ENCODE results near the gene VMAC.

Gene VMAC

DNA sequence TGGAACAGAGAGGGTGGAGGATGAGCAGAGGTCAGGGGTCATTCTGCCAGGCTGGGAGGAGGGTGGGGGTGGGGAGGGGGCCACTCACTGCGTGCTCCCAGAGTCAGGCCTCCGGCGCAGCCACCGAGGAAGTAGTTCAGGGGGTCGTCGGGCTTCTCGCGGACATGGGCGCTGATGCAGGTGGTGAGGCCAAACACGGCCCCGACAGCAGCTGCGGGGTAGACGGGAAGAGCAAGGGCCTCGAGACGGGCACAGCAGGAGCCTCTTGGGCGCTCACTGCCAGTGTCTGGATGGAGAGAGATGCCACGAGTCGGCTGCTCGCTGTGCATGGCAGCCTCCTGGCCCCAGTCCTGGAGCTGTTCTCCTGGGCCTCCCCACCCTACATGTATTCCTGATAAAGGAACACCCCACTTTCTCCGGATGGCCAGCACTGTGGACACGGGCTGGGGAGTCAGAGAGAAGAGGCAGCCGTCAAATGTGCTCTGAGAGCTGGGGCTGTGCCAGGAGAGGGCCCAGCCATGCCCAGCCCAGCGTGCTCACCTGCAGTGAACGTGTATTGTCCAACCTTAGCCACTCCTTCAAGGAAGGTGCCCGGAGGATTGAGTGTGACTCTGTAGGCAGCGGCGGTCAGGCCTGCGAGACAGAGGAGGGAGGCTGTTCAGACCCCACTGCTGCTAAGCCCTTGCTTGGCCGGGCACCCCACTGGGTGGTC, 8.2 kb upstream of the VMAC start:
- Histone ChIP-seq H3K4me3 (ENCODE audit: low read depth, low read length) (no peak overlapping the region), H3K27ac (ENCODE audit: low read depth, low read length) (no peak overlapping the region), H3K9ac (ENCODE audit: low read depth, low read length) (no peak overlapping the region), H3K9me3 (ENCODE audit: control insufficient read depth, insufficient read depth, low read length) (no peaks in the 10 kb centered on the region), H3K27me3 (ENCODE audit: control insufficient read depth, insufficient read depth, low read length) (no peaks in the 10 kb centered on the region; the same call in 1 of the 2 replicates), H3K4me1 (ENCODE audit: control insufficient read depth, insufficient read depth, low read length) (no peaks in the 10 kb centered on the region; the same call in 1 of the 2 replicates), H3K36me3 (ENCODE audit: control insufficient read depth, insufficient read depth, low read length) (peaks cover 25% of the 10 kb centered on the region)

DNA sequence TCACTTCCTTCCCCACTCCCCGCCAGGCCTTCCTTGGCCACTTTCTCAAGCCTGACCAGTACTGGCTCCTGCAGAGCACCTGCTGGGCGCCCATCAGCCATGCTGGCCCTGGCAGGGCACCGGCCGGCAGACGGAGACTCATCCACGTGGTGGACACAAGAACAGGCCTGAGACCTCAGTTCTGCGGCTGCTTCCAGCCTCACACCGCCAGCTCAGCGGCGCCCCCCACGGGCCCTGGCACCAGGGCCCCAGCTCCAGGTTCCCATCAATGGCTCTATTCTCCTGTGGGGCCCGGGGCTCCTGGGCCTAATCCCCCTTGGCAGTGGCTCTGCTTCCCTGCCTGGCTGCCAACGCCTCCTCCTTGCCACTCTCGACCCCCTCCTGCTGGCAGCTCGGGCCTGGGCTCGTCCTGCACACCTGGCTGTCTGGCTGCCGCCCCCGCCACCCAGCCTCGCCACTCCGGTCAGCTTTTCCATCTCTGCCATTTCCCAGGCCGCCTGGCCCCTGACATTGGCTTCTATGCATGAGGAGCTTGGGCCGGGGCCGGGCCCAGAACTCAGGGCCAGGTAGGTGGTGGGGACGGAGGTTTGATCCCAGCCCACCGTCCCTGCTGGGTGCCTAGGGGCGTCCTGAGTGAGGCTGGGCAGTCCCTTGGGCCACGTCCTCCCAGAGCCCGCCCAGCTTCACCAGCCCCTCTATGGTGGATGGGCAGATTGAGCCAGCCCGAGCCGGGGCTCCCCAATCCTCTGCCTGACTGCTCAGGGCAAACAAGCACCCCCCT, 7.3 kb upstream of the VMAC start:
- Histone ChIP-seq H3K9ac (ENCODE audit: low read depth, low read length) (no peak overlapping the region), H3K27me3 (ENCODE audit: control insufficient read depth, insufficient read depth, low read length) (no peaks in the 10 kb centered on the region), H3K4me1 (ENCODE audit: control insufficient read depth, insufficient read depth, low read length) (no peaks in the 10 kb centered on the region; the same call in 1 of the 2 replicates), H3K27ac (ENCODE audit: low read depth, low read length) (no peak overlapping the region), H3K36me3 (ENCODE audit: control insufficient read depth, insufficient read depth, low read length) (peaks cover 25% of the 10 kb centered on the region), H3K4me3 (ENCODE audit: low read depth, low read length) (no peak overlapping the region), H3K9me3 (ENCODE audit: control insufficient read depth, insufficient read depth, low read length) (no peaks in the 10 kb centered on the region)

DNA sequence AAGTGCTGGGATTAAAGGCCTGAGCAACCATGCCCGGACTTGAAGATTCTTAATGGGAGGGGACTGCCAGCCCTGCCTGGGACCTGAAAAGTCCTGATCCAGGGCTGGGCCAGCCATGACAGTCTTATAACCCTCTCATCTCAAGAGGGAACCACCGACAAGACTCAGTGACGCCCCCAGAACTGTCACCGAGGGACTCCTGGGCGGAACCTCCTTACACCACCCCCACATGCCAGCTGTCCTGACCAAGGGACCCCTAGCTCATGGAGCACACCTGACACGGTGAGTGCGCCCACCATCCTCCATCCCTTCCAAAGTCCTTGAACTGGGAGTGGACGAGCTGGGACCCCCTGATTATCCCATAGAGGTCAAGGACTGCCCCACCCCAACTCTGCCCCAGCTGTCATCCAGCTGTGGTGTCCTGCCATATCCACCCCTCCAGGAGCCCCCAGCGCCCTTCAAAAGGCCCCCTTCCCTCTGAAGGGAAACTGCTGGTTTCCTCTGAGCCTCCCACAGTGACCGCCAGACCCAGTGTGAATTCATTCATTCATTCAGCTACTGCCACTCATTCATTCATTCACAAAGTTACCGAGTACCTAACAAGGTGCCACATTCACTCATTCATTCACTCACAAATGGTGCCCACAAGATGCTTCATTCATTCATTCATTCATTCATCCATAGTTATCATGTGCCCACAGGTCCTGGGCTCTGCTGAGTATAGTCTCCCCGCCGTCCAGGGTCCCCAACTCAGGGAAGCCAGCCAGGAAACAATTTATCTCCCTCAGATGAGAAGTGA, 4.7 kb upstream of the VMAC start:
- H3K27ac ChIP-seq (ENCODE audit: low read depth, low read length) = no peak overlapping the region
- no peaks in the 10 kb centered on the region for H3K9me3 ChIP-seq (ENCODE audit: control insufficient read depth, insufficient read depth, low read length)
- no peak overlapping the region for H3K9ac ChIP-seq (ENCODE audit: low read depth, low read length)
- no peak overlapping the region for H3K4me3 ChIP-seq (ENCODE audit: low read depth, low read length)
- peaks cover 22% of the 10 kb centered on the region for H3K36me3 ChIP-seq (ENCODE audit: control insufficient read depth, insufficient read depth, low read length)
- H3K4me1 ChIP-seq (ENCODE audit: control insufficient read depth, insufficient read depth, low read length) = no peaks in the 10 kb centered on the region
- no peaks in the 10 kb centered on the region for H3K27me3 ChIP-seq (ENCODE audit: control insufficient read depth, insufficient read depth, low read length)

DNA sequence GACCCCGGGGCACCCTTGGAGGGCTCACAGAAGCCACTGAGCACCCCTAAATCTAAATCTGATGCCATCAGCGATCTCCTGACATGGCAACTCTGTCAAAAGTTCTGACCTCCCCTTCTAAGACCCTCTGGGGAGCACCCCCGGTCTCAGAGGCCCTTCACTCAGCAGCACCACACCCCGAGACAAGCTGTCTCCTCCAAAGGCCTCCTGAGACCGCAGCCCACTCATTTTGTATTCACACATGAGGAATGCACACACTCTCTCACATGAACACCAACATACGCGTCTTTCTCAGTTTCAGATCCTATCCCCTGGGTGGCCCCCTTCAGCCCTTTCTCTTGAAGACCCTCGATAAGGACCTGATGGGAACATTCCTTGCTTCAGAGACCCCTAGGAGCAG, 3.7 kb upstream of the VMAC start:
- Histone ChIP-seq H3K9ac (ENCODE audit: low read depth, low read length) (no peak overlapping the region), H3K4me3 (ENCODE audit: low read depth, low read length) (no peak overlapping the region), H3K4me1 (ENCODE audit: control insufficient read depth, insufficient read depth, low read length) (no peaks in the 10 kb centered on the region), H3K27ac (ENCODE audit: low read depth, low read length) (no peak overlapping the region), H3K27me3 (ENCODE audit: control insufficient read depth, insufficient read depth, low read length) (no peaks in the 10 kb centered on the region), H3K36me3 (ENCODE audit: control insufficient read depth, insufficient read depth, low read length) (peaks cover 11% of the 10 kb centered on the region), H3K9me3 (ENCODE audit: control insufficient read depth, insufficient read depth, low read length) (no peaks in the 10 kb centered on the region)

DNA sequence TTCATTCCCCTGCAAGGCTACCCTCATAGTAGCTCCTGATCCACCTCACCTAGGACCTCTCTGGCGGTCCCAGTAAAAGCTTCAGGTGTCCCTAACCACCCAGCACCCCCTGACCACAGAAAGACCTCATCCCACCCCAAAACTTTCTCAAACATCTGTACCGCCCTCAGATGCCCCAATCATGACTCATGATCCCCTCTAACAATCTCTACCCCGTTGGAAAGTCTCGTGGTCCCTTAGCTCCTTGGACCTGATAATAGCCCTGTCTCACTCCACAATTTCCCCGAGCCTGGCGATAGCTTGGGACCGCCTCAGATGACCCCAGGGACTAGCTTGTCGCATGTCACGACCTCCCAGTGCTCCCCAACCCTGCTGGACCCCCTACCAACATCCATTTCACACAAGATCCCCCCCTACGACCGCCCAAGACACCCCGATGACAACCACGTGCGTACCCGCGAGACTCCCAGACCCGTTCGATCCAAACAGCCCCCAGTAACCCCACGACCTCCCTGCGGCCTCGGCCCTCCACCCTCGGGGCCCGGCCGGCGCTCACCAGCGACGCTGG, 1.5 kb upstream of the VMAC start:
- Histone ChIP-seq H3K36me3 (ENCODE audit: control insufficient read depth, insufficient read depth, low read length) (peaks cover 6% of the 10 kb centered on the region; the same call in 1 of the 2 replicates), H3K27me3 (ENCODE audit: control insufficient read depth, insufficient read depth, low read length) (no peaks in the 10 kb centered on the region), H3K4me1 (ENCODE audit: control insufficient read depth, insufficient read depth, low read length) (no peaks in the 10 kb centered on the region), H3K4me3 (ENCODE audit: low read depth, low read length) (peak overlapping the region; percentile 96), H3K9me3 (ENCODE audit: control insufficient read depth, insufficient read depth, low read length) (no peaks in the 10 kb centered on the region), H3K27ac (ENCODE audit: low read depth, low read length) (peak overlapping the region; percentile 97), H3K9ac (ENCODE audit: low read depth, low read length) (peak overlapping the region; percentile 96)

DNA sequence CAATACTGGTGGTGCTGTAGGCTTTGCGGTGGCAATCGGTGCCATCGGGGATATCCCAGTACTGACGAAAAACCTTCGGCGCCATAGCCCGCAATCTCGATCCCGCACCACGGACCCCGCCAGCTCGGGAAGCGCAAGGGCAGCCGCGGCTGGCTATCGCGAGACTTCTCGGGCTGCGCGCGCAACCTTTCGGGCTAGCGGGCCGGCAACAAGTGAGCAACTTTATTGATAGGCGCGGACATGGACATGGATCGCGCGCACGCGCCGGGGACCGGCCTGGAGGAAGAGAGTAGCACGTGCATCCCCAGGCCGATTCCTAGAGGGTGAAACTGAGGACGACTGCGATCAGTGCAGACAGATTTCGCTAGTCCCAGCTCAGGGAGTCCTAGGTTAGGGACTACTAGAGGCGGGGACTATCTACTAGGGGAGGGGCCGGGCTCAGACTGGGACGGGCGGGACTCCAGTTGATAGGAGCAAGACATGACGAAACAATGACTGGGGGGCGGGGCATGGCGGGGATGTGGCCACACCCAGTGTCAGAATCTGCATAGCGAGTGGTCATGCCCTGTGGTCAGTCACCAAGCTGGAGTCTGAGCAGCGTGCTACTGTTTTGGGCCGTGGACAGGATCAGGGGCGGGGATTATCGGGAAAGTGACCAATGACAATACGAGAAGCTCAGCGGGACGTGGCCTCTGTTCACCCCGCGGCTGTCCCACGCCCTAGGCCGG, 884 bp upstream of the VMAC start, which contains the start of gene NDUFA11:
Gene NDUFA11, minus strand, starts transcription at position 167 of the 728 bp plus-strand sequence. Its CDS starts 82 bp downstream, at position 85.
- Histone ChIP-seq H3K9me3 (ENCODE audit: control insufficient read depth, insufficient read depth, low read length) (no peaks in the 10 kb centered on the region), H3K4me1 (ENCODE audit: control insufficient read depth, insufficient read depth, low read length) (no peaks in the 10 kb centered on the region), H3K36me3 (ENCODE audit: control insufficient read depth, insufficient read depth, low read length) (peaks cover 6% of the 10 kb centered on the region; the same call in 1 of the 2 replicates), H3K27ac (ENCODE audit: low read depth, low read length) (peak within 1 kb of the TSS; percentile 97), H3K27me3 (ENCODE audit: control insufficient read depth, insufficient read depth, low read length) (no peaks in the 10 kb centered on the region), H3K9ac (ENCODE audit: low read depth, low read length) (peak within 1 kb of the TSS; percentile 96), H3K4me3 (ENCODE audit: low read depth, low read length) (peak within 1 kb of the TSS; percentile 96)

DNA sequence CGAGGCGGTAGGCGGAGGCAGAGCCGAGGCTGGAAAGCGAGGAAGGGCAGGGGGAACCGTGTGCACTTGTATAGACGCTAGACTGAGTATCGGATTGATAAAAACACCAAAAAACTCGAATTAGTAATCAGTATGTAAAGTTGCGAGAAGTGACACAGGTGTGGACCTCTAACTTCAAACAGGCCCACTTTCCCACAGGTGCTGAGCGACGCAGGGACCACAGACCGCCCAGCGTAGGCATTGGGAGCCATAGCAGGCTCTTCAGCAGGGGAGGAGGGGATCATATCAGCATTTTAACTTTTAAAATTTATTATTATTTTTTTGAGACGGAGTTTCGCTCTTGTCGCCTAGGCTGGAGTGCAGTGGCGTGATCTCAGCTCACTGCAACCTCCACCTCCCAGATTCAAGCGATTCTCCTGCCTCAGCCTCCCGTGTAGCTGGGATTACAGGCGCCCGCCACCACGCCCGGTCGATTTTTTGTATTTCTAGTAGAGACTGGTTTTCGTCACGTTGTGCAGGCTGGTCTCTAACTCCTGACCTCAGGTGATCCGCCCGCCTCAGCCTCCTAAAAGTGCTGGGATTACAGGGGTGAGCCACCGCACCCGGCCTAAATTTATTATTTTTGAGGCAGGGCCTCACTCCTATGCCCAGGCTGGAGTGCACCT, 574 bp downstream of the VMAC start:
- H3K27ac ChIP-seq (ENCODE audit: low read depth, low read length) = peak overlapping the region; percentile 60

DNA sequence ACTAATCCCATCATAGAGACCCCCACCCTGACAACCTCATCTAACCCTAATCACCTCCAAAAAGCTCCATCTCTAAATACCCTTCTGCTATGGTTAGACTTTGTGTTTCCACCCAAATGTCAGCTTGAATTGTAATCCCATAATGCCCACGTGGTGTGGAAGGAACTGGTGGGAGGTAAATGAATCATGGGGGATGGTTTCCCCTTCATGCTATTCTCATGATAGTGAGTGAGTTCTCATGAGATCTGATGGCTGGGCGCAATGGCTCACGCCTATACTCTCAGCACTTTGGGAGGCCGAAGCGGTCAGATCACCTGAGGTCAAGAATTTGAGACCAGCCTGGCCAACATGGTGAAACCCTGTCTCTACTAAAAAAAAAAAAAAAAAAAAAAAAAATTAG, 2.6 kb downstream of the VMAC start:
- no peaks in the 10 kb centered on the region for H3K36me3 ChIP-seq (ENCODE audit: control insufficient read depth, insufficient read depth, low read length)
- no peaks in the 10 kb centered on the region for H3K9me3 ChIP-seq (ENCODE audit: control insufficient read depth, insufficient read depth, low read length)
- H3K4me1 ChIP-seq (ENCODE audit: control insufficient read depth, insufficient read depth, low read length) = no peaks in the 10 kb centered on the region
- H3K27ac ChIP-seq (ENCODE audit: low read depth, low read length) = no peak overlapping the region
- H3K9ac ChIP-seq (ENCODE audit: low read depth, low read length) = no peak overlapping the region
- H3K4me3 ChIP-seq (ENCODE audit: low read depth, low read length) = no peak overlapping the region
- H3K27me3 ChIP-seq (ENCODE audit: control insufficient read depth, insufficient read depth, low read length) = no peaks in the 10 kb centered on the region

More for the DNA sequence above, 574 bp downstream of the VMAC start:
- H3K4me1 ChIP-seq (ENCODE audit: control insufficient read depth, insufficient read depth, low read length) = no peaks in the 10 kb centered on the region
- peaks cover 6% of the 10 kb centered on the region; the same call in 1 of the 2 replicates for H3K36me3 ChIP-seq (ENCODE audit: control insufficient read depth, insufficient read depth, low read length)
- no peaks in the 10 kb centered on the region for H3K9me3 ChIP-seq (ENCODE audit: control insufficient read depth, insufficient read depth, low read length)
- no peaks in the 10 kb centered on the region for H3K27me3 ChIP-seq (ENCODE audit: control insufficient read depth, insufficient read depth, low read length)
- peak overlapping the region; percentile 89 for H3K4me3 ChIP-seq (ENCODE audit: low read depth, low read length)
- peak overlapping the region; percentile 74 for H3K9ac ChIP-seq (ENCODE audit: low read depth, low read length)

DNA sequence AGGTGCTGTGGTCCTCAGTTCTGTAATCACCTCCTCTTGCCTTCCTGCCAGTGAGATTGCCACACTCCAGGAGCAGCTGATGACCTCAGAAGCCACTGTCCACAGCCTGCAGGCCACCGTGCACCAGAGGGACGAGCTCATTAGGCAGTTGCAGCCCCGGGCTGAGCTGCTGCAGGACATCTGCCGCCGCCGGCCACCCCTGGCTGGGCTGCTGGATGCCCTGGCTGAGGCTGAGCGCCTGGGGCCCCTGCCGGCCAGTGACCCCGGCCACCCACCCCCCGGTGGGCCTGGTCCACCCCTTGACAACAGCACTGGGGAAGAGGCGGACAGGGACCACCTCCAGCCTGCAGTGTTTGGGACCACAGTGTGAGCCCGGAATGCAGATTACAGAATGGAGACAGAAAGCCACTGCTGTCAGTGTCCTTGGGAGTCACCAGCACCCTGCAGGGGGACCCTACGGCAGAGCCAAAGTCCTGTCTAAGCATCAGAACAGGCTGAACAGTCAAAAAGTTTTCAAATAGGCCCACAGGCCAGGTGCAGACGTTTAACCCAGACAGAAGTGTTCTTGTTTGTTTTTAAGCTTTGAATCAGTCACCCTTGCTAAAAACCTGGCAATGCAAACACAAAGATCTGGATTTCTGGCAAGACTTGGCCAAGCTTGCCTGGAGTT, 4.2 kb downstream of the VMAC start:
- no peaks in the 10 kb centered on the region for H3K27me3 ChIP-seq (ENCODE audit: control insufficient read depth, insufficient read depth, low read length)
- H3K4me1 ChIP-seq (ENCODE audit: control insufficient read depth, insufficient read depth, low read length) = no peaks in the 10 kb centered on the region
- H3K4me3 ChIP-seq (ENCODE audit: low read depth, low read length) = no peak overlapping the region
- no peak overlapping the region for H3K27ac ChIP-seq (ENCODE audit: low read depth, low read length)
- H3K9me3 ChIP-seq (ENCODE audit: control insufficient read depth, insufficient read depth, low read length) = no peaks in the 10 kb centered on the region
- H3K9ac ChIP-seq (ENCODE audit: low read depth, low read length) = no peak overlapping the region
- H3K36me3 ChIP-seq (ENCODE audit: control insufficient read depth, insufficient read depth, low read length) = no peaks in the 10 kb centered on the region

All from HUES48 (cell line).